H1 (cell line): ENCODE results near the gene IQCH.

ENCODE experiments used
- CTCF ChIP-seq, 3 experiments: IDR thresholded peaks; 1 replicate in 2 of 3; 2 replicates in 1 of 3; pipeline versions ENCODE4 v1.5.1 to v1.6.1; 2011; ENCODE audit warnings: low read length in 3 of 3, mild to moderate bottlenecking in 3 of 3, inconsistent platforms in 2 of 3, low read depth in 1 of 3, moderate library complexity in 1 of 3; ENCODE audit not compliant: insufficient read depth in 1 of 3; ENCODE audit errors: control extremely low read depth in 1 of 3
- EGR1 ChIP-seq: IDR thresholded peaks from 2 replicates; pipeline ENCODE4 v1.6.1; 2011; ENCODE audit warnings: low read depth, low read length, borderline replicate concordance
- PHF8 ChIP-seq: fragments of 200-600 bp; sonication (generic); conservative IDR thresholded peaks from 2 replicates; pipeline ENCODE4 v1.7.1; 2012; ENCODE audit warnings: low read depth, mild to moderate bottlenecking, inconsistent platforms, low read length, moderate library complexity
- RAD21 ChIP-seq, 2 experiments: IDR thresholded peaks in 1 of 2; conservative IDR thresholded peaks in 1 of 2; 2 replicates each; pipeline ENCODE4 v1.6.1; 2011; ENCODE audit warnings: low read depth in 2 of 2, low read length in 2 of 2, improper control_type of control experiment in 1 of 2, inconsistent platforms in 1 of 2, mild to moderate bottlenecking in 1 of 2, moderate library complexity in 1 of 2
- SIN3A ChIP-seq, 2 experiments: IDR thresholded peaks in 1 of 2; conservative IDR thresholded peaks in 1 of 2; 2 replicates each; pipeline ENCODE4 v1.6.1; 2011 to 2012; ENCODE audit warnings: low read length in 2 of 2, improper control_type of control experiment in 1 of 2, low read depth in 1 of 2, mild to moderate bottlenecking in 1 of 2
- SP1 ChIP-seq: IDR thresholded peaks from 2 replicates; pipeline ENCODE4 v1.6.1; 2011; ENCODE audit warnings: low read depth, low read length
- SUZ12 ChIP-seq: fragments of 200-600 bp; sonication (generic); IDR thresholded peaks from 2 replicates; pipeline ENCODE4 v1.6.1; 2012; ENCODE audit warnings: mild to moderate bottlenecking, inconsistent platforms, low read length, moderate library complexity, mixed read lengths

GRCh38 chr15:67508407-67508806 lies 253.8 kb downstream of the IQCH start:
- TF ChIP-seq CTCF (IDR thresholded peaks at IDR 0.05; ENCODE audit: control extremely low read depth in 1 of 3, insufficient read depth in 1 of 3, low read depth in 1 of 3, low read length in 3 of 3) (no peak), SUZ12 (no peak), SP1 (no peak), EGR1 (no peak), SIN3A (conservative IDR thresholded peaks at IDR 0.05 in 1 of 2, IDR thresholded peaks at IDR 0.05 in 1 of 2; ENCODE audit: low read depth in 1 of 2, low read length in 2 of 2) (no peak), RAD21 (IDR thresholded peaks at IDR 0.05 in 1 of 2, conservative IDR thresholded peaks at IDR 0.05 in 1 of 2; ENCODE audit: low read depth in 2 of 2, low read length in 2 of 2) (no peak), PHF8 (no peak)
